GM19239 (cell line): ENCODE results near the gene SEPHS2.

Experiments used
- DNase-seq: peaks from one replicate; pipeline ENCODE4 v3.0.0; 2011; ENCODE audit warnings: low spot score; ENCODE audit not compliant: insufficient read length
- FAIRE-seq: peaks from 2 replicates; lab custom pipeline; 2011; peaks lifted over from hg19 to GRCh38; lab: Jason Lieb, UNC

The SEPHS2 gene

DNA sequence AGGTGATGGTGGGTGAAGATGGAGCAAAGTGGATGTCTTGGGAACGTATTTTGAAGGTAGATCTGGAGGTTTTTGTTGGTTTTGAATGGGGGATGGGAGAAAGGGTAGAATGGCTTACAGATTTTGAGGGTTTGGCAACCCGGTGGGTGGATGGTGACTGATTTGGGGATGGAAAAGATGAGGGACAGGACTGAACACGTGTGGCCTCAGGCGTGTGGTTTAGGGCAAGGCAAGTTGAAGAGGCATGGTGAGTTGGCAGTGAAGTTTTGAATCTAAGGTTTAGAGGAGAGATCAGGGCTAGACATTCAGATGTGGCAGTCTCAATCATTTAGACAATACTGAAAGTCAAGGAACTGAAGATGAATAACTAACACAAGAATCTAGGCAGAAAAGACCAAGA, 10.8 kb downstream of the SEPHS2 start:
- DNase-seq (no peak), FAIRE-seq (no peak)

- DNase-seq = no peak
- FAIRE-seq = no peak
Observed at GRCh38 chr16:30430428-30430970, 15.2 kb downstream of the SEPHS2 start.

DNA sequence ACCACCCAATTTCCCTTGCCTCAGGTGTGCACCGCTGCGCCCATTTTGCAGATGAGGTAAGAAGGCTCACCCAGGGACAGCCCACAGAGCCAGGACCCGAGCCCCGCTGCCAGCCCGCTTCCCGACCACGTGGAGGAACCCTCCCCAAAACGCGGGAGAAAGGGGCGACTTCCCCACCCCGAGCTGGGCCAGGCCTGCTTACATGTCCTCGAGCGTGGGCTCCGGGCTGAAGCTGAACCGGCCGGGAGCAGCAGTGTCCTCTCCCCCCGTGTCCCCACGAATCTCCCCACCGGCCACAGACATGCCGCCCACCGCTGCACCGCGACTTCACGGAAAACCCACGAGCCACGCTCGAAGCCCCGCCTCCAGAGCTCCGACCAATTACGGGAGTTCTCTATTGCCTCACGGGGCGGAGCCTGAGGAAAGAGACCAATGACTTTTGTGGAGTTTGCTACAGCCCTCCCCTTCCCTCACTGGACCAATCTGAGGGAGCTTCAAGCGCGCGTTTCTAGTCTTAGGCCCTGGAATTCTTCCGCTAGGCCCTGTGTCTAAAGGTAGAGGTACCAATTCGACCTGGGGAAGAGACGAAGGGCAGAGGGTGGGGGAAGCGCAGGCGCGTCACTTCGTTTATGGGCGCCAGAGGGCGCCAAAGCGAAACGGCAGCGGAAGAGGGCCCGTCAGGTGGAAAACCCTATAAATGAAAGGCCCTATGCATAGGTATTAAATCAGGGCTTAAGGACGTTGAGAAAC, 15.8 kb downstream of the SEPHS2 start, which contains the start of gene DCTPP1:
Gene DCTPP1, minus strand, starts transcription at position 353 of the 750 bp plus-strand sequence. Its CDS starts 50 bp downstream, at position 303.
- peak; percentile 95 for FAIRE-seq
- peak; percentile 87 for DNase-seq

DNA sequence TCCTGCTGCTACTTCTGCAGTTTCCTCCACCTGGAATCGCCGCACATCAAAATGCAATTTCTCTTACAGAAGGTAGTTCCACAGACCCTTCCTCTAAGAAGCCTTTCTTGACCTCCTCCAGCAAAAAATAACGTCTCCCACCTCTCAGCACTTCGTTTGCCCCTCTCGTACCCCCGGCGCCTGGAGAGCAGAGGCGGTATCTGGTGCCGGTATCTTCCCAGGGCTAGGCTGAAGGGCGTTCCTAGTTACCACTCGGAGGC, 16.3 kb downstream of the SEPHS2 start:
- DNase-seq (no peak), FAIRE-seq (no peak)

DNA sequence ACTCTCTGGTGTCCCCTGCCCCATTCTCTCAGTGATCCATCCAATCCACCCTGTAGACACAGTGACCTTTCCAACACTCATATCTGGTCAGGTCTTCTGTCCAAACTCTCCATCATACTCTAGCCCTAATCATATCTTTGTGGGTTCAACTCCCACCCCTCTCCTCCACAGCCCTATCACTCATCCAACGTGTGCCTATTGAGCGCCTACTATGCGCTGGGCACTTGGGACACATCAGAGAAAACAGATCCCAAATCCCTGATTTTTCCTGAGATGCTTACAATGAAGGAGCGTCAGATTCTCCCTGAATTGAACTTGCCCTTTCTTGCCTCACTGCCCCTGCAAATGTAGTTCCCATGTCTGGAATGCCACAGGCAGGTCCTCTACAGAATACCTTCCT, 17.6 kb downstream of the SEPHS2 start:
- FAIRE-seq (no peak), DNase-seq (no peak)

DNA sequence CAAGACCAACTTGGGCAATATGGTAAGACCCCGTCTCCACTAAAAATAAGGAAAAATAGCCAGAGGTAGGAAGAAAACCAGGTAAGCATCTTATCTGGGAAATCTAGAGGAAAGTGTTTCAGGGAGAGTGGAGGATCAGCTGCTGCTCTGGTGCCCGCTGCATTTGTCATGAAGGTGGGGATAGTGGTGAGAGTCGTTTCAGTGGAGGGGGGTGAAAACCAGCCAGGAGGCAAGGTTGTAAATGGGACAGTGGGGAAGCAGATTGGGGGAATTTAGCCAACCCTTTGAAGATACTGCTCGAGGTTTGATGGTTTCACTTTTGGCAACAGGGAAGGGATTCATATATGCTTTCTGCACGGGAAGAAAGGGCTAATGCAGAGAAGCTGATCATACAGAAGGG, 24.7 kb downstream of the SEPHS2 start:
- DNase-seq = no peak
- FAIRE-seq = no peak

- FAIRE-seq (no peak), DNase-seq (no peak)
Observed at GRCh38 chr16:30418350-30419181, 27.1 kb downstream of the SEPHS2 start.

- peak; percentile 93 for FAIRE-seq
- peak; percentile 93 for DNase-seq
Observed at GRCh38 chr16:30417529-30418349, 27.9 kb downstream of the SEPHS2 start.

- DNase-seq (no peak), FAIRE-seq (no peak)
Observed at GRCh38 chr16:30416624-30417528, 28.8 kb downstream of the SEPHS2 start.

GRCh38 chr16:30416047-30416603, 29.5 kb downstream of the SEPHS2 start:
- DNase-seq (no peak), FAIRE-seq (no peak)

- FAIRE-seq = no peak
Observed at GRCh38 chr16:30414159-30414558, 31.5 kb downstream of the SEPHS2 start.

DNA sequence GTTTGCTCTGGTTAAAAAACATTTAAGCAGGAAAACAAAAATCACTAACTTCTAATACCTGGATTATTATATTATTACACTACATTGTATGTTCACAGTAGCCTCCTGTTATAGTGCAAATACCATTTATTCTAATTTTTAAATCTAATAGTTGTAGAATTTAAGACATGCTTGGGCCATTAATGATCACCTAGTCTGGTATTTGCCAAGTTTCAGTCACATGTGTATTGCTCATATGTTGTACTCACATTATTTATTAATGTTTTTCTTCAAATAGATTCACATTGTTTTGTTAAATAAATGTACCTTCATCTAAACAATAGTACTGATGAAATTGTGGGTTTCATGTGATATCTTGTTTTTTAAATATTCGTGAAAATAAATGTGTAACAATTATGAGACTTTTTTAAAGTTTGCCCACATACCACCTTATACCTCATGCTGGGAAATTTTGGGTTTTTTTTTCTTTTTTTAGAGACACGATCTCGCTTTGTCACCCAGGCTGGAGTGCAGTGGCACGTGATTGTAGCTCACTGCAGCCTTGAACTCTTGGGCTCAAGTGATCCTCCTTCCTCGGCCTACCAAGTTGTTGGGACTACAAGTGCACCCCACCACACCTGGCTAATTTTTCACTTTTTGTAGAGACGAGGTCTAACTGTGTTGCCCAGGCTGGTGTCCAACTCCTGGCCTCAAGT, 32.4 kb downstream of the SEPHS2 start:
- DNase-seq (no peak), FAIRE-seq (no peak)

More at GRCh38 chr16:30414159-30414558, 31.5 kb downstream of the SEPHS2 start:
- no peak for DNase-seq

DNA sequence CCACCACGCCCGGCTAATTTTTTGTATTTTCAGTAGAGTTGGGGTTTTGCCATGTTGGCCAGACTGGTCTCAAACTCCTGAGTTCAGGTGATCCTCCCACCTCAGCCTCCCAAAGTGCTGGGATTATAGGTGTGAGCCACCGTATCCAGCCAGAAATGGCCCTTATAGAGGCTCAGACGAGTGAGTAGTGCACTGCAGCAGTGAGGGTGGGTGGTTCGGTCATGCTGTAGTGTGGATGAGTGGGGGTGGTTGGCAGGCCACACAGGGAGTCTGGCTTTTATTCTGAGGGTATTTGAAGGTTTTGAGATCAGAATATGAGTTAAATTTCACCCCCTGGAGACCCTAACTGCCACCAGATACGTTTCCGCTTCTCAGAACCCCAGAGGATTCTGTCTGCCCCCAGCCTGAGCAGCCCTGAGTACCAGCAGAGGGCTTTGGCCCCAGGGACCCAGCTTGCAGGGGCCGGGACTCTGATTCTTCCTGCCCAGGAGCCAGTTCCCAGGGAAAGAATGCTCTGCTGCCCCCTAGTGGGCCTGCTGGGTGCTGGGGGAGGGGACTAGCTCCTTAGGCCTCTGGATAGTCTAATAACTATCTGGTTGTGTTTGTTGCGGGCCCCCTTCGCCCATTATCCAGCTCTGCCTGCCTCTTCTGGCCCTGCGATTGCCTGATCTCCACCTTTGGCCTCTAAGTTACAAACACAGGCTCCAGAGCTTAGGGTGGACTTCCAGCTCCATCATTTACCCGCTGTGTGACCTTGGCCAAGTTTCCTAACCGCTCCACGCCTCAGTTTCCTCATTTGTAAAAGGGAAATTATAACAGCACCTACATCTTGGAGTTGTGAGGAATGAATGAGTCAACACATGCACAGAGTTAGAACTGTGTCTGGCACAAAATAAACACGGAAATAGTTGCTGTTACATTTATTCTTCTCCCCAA, 36.3 kb downstream of the SEPHS2 start:
- DNase-seq (peak; percentile 83), FAIRE-seq (peak; percentile 89)

DNA sequence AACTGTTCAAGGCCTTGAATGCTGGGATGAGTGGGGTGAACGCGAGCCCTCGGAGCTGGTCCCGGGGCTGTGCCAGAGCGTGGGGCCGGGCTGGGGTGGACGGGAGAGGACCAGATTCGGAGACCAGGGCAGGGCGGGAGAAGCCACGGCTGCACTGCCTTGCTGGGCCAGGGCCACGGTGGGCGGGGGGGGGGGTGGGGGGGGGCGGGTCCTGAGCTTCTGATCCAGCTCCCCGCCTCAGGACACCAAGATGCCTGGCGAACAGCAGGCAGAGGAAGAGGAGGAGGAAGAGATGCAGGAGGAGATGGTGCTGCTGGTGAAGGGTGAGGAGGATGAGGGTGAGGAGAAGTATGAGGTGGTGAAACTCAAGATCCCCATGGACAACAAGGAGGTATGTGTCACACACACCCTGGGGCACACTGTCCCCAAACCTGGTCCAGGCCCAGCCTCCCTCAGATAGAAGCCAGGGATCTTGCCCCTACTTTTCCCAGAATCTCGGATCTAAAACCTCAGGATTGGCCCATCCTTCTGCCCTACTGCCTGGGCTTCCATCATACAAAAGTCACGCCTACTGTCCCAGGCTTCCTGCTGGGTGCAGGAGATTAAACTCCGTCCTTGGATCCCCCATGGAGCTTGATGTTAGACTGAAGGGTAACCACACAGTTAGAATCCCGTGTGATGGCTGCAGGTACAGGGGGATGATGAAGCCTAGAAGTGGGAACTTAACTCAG, 37.7 kb downstream of the SEPHS2 start:
- FAIRE-seq (no peak), DNase-seq (no peak)

DNA sequence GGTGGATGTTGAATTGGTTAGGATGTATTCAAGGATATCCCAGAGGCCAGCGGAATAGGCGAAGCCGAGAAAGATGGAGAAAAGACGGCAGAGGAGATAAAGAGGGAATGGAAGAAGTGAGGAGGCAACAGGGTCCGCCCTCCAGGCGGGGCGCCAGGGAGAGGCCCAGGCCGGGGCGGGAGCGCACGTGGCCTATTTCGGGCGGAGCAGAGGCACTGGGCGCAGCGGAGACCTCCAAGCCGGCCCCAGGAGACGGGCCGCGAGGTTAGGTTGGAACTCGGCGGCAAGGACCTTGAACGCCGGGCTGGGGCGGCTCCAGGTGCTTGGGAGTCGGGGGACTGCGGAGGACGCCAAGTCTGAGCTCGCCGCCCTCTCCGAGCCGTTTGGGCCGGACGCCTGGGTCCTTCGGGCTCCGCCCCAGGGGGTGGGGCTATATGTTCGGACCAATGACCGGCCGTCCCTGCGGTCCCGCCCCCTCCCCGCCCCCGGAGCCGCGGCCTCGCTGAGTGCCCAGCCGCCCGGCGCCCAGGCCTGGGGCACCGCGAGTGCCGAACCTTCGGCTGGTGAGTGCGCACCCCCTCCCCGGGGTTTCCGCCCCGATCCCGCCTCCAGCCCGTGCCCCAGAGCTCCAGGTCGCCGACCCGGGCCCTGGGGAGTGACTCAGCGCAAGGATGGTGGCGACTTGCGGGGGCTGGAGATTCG, 38.4 kb downstream of the SEPHS2 start, which contains the start of gene ZNF771:
Gene ZNF771, plus strand, starts transcription at position 505 of the 702 bp plus-strand sequence. CDS start 448 bp downstream, outside the sequence.
- FAIRE-seq (peak; percentile 68), DNase-seq (peak; percentile 76)

DNA sequence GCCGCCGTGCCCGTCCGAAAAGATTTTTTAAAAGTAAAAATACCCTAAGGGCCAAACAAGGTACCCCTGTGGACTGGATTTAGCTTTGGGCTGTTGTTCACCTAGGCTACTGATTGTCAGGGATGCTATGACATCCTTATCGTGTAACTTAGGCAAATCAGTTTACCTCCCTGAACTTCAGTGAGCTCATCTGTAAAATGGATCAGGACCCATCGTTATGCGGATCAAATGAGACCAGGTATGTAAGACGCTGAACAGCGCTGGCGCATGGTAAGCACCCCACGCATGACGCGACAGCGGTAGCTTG, 38.9 kb downstream of the SEPHS2 start:
- FAIRE-seq (no peak), DNase-seq (no peak)
